H9 (cell line): ENCODE measurements around the gene LHFPL2. TPM values are rescaled to one million over a fixed set of nuclear protein-coding genes. Genes with fewer than 3 reads are reported as not detected.

ENCODE experiments used
- DNase-seq: peaks from one replicate; pipeline ENCODE4 v3.0.0-alpha.2; 2017
- H2AFZ ChIP-seq: one replicate; pipeline ENCODE4 v1.6.1; 2013; ENCODE audit warnings: mild to moderate bottlenecking, low read length, control low read depth, moderate library complexity
- H2AK5ac ChIP-seq: 2 replicates; pipeline ENCODE4 v1.6.1; 2013; ENCODE audit warnings: low read length, control low read depth, mixed read lengths; ENCODE audit not compliant: insufficient read length
- H2BK120ac ChIP-seq: one replicate; pipeline ENCODE4 v1.6.1; 2013; ENCODE audit warnings: low read depth, mild to moderate bottlenecking, low read length, control low read depth, inconsistent platforms; ENCODE audit not compliant: poor library complexity, severe bottlenecking
- H2BK12ac ChIP-seq: 2 replicates; pipeline ENCODE4 v1.6.1; 2013; ENCODE audit warnings: low read length, control low read depth, mixed read lengths, low read depth; ENCODE audit not compliant: insufficient read length
- H2BK15ac ChIP-seq: 2 replicates; pipeline ENCODE4 v1.6.1; 2013; ENCODE audit warnings: low read depth, low read length, control low read depth
- H2BK20ac ChIP-seq: one replicate; pipeline ENCODE4 v1.6.1; 2013; ENCODE audit warnings: low read depth, mild to moderate bottlenecking, low read length, control low read depth, inconsistent platforms; ENCODE audit not compliant: poor library complexity, severe bottlenecking
- H2BK5ac ChIP-seq: 2 replicates; pipeline ENCODE4 v1.6.1; 2013; ENCODE audit warnings: low read length, control low read depth, mixed read lengths; ENCODE audit not compliant: insufficient read length
- H3K14ac ChIP-seq: 2 replicates; pipeline ENCODE4 v1.6.1; 2013; ENCODE audit warnings: low read length, control low read depth; ENCODE audit not compliant: insufficient read depth
- H3K18ac ChIP-seq: 2 replicates; pipeline ENCODE4 v1.6.1; 2013; ENCODE audit warnings: low read depth, mild to moderate bottlenecking, mixed read lengths, low read length, control low read depth; ENCODE audit not compliant: insufficient read length
- H3K23ac ChIP-seq: 2 replicates; pipeline ENCODE4 v1.6.1; 2013; ENCODE audit warnings: low read length, control low read depth, mixed read lengths, low read depth; ENCODE audit not compliant: insufficient read length
- H3K23me2 ChIP-seq: 2 replicates; pipeline ENCODE4 v1.6.1; 2013; ENCODE audit warnings: low read depth, mild to moderate bottlenecking, mixed read lengths, low read length, control low read depth; ENCODE audit not compliant: insufficient read length, poor library complexity, severe bottlenecking
- H3K27ac ChIP-seq: 2 replicates; pipeline ENCODE4 v1.5.1; 2013; ENCODE audit warnings: low read length, control low read depth, mixed read lengths, low read depth; ENCODE audit not compliant: insufficient read length
- H3K27me3 ChIP-seq: 2 replicates; pipeline ENCODE4 v1.6.1; 2013; ENCODE audit warnings: low read length, control low read depth, inconsistent platforms; ENCODE audit not compliant: insufficient read depth
- H3K4ac ChIP-seq: 2 replicates; pipeline ENCODE4 v1.6.1; 2013; ENCODE audit warnings: low read depth, mild to moderate bottlenecking, control low read depth, inconsistent platforms, low read length, moderate library complexity
- H3K4me1 ChIP-seq: 2 replicates; pipeline ENCODE4 v1.6.1; 2013; ENCODE audit warnings: low read length, control low read depth, inconsistent platforms; ENCODE audit not compliant: insufficient read depth
- H3K4me2 ChIP-seq: 2 replicates; pipeline ENCODE4 v1.6.1; 2013; ENCODE audit warnings: low read length, control low read depth, mixed read lengths; ENCODE audit not compliant: insufficient read length, insufficient read depth
- H3K56ac ChIP-seq: 2 replicates; pipeline ENCODE4 v1.6.1; 2013; ENCODE audit warnings: low read depth, mild to moderate bottlenecking, mixed read lengths, low read length, control low read depth; ENCODE audit not compliant: insufficient read length
- H3K79me1 ChIP-seq: 2 replicates; pipeline ENCODE4 v1.6.1; 2013; ENCODE audit warnings: low read depth, mild to moderate bottlenecking, moderate library complexity, low read length, control low read depth, inconsistent platforms; ENCODE audit not compliant: insufficient read depth, poor library complexity, severe bottlenecking
- H3K79me2 ChIP-seq: 2 replicates; pipeline ENCODE4 v1.6.1; 2013; ENCODE audit warnings: low read length, control low read depth, inconsistent platforms; ENCODE audit not compliant: insufficient read depth
- H3K9ac ChIP-seq: 2 replicates; pipeline ENCODE4 v1.6.1; 2013; ENCODE audit warnings: low read length, control low read depth, mixed read lengths; ENCODE audit not compliant: insufficient read length; ENCODE audit errors: extremely low read depth
- H3K9me3 ChIP-seq: one replicate; pipeline ENCODE4 v1.6.1; 2013; ENCODE audit warnings: low read depth, low read length, inconsistent platforms; ENCODE audit not compliant: control insufficient read depth
- H3T11ph ChIP-seq: one replicate; pipeline ENCODE4 v1.6.1; 2013; ENCODE audit warnings: mild to moderate bottlenecking, low read length, control low read depth, inconsistent platforms
- H4K20me1 ChIP-seq: one replicate; pipeline ENCODE4 v1.6.1; 2013; ENCODE audit not compliant: control insufficient read depth, insufficient read length, insufficient read depth
- H4K5ac ChIP-seq: 2 replicates; pipeline ENCODE4 v1.6.1; 2013; ENCODE audit warnings: low read depth, mild to moderate bottlenecking, mixed read lengths, low read length, control low read depth; ENCODE audit not compliant: insufficient read length
- H4K8ac ChIP-seq: replicated peaks from 2 replicates; pipeline ENCODE4 v1.6.1; 2013; ENCODE audit warnings: low read length, control low read depth, mixed read lengths, low read depth; ENCODE audit not compliant: insufficient read length
- H4K91ac ChIP-seq: 2 replicates; pipeline ENCODE4 v1.6.1; 2013; ENCODE audit warnings: low read depth, mild to moderate bottlenecking, moderate library complexity, mixed read lengths, low read length, control low read depth; ENCODE audit not compliant: insufficient read length
- H3K27ac Mint-ChIP-seq, 3 experiments: 2 replicates in 2 of 3; 3 replicates in 1 of 3; pipeline ENCODE4 v1.8.0; 2020 to 2021; ENCODE audit warnings: mixed read lengths in 3 of 3, mild to moderate bottlenecking in 1 of 3, moderate library complexity in 1 of 3
- H3K27me3 Mint-ChIP-seq: 2 replicates; pipeline ENCODE4 v1.8.0; 2021; ENCODE audit warnings: low read depth, mild to moderate bottlenecking, moderate library complexity, mixed read lengths
- H3K36me3 Mint-ChIP-seq, 3 experiments: 2 replicates in 2 of 3; 3 replicates in 1 of 3; pipeline ENCODE4 v1.8.0; 2020 to 2021; ENCODE audit warnings: low read depth in 3 of 3, mixed read lengths in 3 of 3; ENCODE audit not compliant: insufficient read depth in 1 of 3
- H3K4me1 Mint-ChIP-seq, 2 experiments: 2 replicates each; pipeline ENCODE4 v1.8.0; 2020; ENCODE audit warnings: mixed read lengths in 2 of 2
- H3K4me3 Mint-ChIP-seq, 2 experiments: 2 replicates in 1 of 2; 3 replicates in 1 of 2; pipeline ENCODE4 v1.8.0; 2020 to 2021; ENCODE audit warnings: mild to moderate bottlenecking in 2 of 2, mixed read lengths in 2 of 2, moderate library complexity in 1 of 2
- H3K9me3 Mint-ChIP-seq, 2 experiments: 2 replicates in 1 of 2; 3 replicates in 1 of 2; pipeline ENCODE4 v1.8.0; 2020; ENCODE audit warnings: mild to moderate bottlenecking in 2 of 2, mixed read lengths in 2 of 2, moderate library complexity in 1 of 2
- WGBS: extraction: QIAGEN DNeasy Blood & Tissue Kit; methylation state at CpG from one replicate; pipeline ENCODE4 v1.1.7; 2013; ENCODE audit warnings: missing lambda C conversion rate, low lambda C conversion rate, mixed read lengths; ENCODE audit not compliant: insufficient read length; ENCODE audit errors: extremely low coverage; 5-methylcytosine and 5-hydroxymethylcytosine counted together
- total RNA-seq: library from RNA; stranded (reverse); gene quantifications from 2 replicates; pipeline ENCODE4 v1.2.1, GENCODE V29; 2021
- TF ChIP-seq, protein P1 (sequence below): fragments of 200-600 bp; sonication (generic); conservative IDR thresholded peaks from 3 replicates; pipeline ENCODE4 v1.8.0; 2021; ENCODE audit warnings: antibody characterized with exemption, mild to moderate bottlenecking

Gene LHFPL2
- total RNA-seq, 1 experiment from 2014 or later: 26.3 TPM

DNA sequence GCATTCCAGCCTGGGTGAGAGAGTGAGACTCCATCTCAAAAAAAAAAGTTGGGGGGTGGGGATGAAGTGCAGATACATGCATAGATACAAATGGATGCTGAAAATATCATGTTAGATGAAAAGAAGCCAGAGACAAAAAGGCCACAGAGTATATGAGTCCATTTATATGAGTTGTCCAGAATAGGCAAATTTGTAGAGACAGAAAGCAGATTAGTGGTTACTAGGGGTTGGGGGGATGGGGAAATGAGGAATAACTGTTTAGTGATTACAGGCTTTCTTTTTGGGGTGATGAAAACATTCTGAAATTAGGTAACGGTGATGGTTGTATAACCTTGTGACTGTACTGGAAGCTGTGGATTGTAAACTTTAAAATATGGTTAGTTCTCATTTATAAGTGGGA is 13.8 kb upstream of the LHFPL2 start:
- no peak overlapping the region for H3K56ac ChIP-seq
- no peak overlapping the region for H3T11ph ChIP-seq
- H3K9me3 ChIP-seq: no peaks in the 10 kb centered on the region
- no peak overlapping the region for H3K4ac ChIP-seq
- Mint-ChIP-seq H3K27me3 (no peaks in the 10 kb centered on the region; the same call in 1 of the 2 replicates), H3K27ac (no peak overlapping the region), H3K4me1 (peaks cover 14 to 16% of the 10 kb centered on the region in 2 experiments), H3K9me3 (no peaks in the 10 kb centered on the region; a peak in 1 of 5 replicates), H3K36me3 (no peaks in the 10 kb centered on the region), H3K4me3 (no peak overlapping the region)
- no peaks in the 10 kb centered on the region for H3K23me2 ChIP-seq
- H3K27ac ChIP-seq: no peak overlapping the region
- H4K91ac ChIP-seq: no peak overlapping the region
- no peaks in the 10 kb centered on the region for H3K79me2 ChIP-seq
- no peak overlapping the region for H2AFZ ChIP-seq
- TF ChIP-seq, protein P1, sequence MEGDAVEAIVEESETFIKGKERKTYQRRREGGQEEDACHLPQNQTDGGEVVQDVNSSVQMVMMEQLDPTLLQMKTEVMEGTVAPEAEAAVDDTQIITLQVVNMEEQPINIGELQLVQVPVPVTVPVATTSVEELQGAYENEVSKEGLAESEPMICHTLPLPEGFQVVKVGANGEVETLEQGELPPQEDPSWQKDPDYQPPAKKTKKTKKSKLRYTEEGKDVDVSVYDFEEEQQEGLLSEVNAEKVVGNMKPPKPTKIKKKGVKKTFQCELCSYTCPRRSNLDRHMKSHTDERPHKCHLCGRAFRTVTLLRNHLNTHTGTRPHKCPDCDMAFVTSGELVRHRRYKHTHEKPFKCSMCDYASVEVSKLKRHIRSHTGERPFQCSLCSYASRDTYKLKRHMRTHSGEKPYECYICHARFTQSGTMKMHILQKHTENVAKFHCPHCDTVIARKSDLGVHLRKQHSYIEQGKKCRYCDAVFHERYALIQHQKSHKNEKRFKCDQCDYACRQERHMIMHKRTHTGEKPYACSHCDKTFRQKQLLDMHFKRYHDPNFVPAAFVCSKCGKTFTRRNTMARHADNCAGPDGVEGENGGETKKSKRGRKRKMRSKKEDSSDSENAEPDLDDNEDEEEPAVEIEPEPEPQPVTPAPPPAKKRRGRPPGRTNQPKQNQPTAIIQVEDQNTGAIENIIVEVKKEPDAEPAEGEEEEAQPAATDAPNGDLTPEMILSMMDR: no peak
- H2BK12ac ChIP-seq: no peak overlapping the region
- no peaks in the 10 kb centered on the region for H3K79me1 ChIP-seq
- H4K20me1 ChIP-seq: no peaks in the 10 kb centered on the region
- no peak overlapping the region for H4K8ac ChIP-seq
- no peak overlapping the region for H2BK15ac ChIP-seq
- H3K18ac ChIP-seq: no peak overlapping the region
- H2BK5ac ChIP-seq: no peak overlapping the region
- no peak overlapping the region for H3K14ac ChIP-seq
- no peak overlapping the region for H3K9ac ChIP-seq
- no peak overlapping the region for H4K5ac ChIP-seq
- peaks cover 5% of the 10 kb centered on the region; the same call in 1 of the 2 replicates for H3K4me1 ChIP-seq
- no peak for DNase-seq
- no peak overlapping the region for H2BK120ac ChIP-seq
- no peak overlapping the region for H3K23ac ChIP-seq
- no CpG with 5 or more reads among the region's 1 CpG for WGBS
- H3K27me3 ChIP-seq: no peaks in the 10 kb centered on the region
- no peak overlapping the region for H3K4me2 ChIP-seq
- no peak overlapping the region for H2AK5ac ChIP-seq
- H2BK20ac ChIP-seq: no peak overlapping the region
